GM21717 (cell line): ENCODE measurements around the gene CIAPIN1.
"Not testable (repeated sequence)": the region's sequence is repeated elsewhere in the genome, so short reads cannot be mapped to it uniquely, and the experiment has no call there.

Source experiments
- ATAC-seq: cut with Tn5 transposase; IDR thresholded peaks from one replicate; pipeline ENCODE4 v1.9.1; 2021; ENCODE audit warnings: mild to moderate bottlenecking, moderate library complexity; ENCODE audit not compliant: unreplicated experiment

CIAPIN1 gene

DNA sequence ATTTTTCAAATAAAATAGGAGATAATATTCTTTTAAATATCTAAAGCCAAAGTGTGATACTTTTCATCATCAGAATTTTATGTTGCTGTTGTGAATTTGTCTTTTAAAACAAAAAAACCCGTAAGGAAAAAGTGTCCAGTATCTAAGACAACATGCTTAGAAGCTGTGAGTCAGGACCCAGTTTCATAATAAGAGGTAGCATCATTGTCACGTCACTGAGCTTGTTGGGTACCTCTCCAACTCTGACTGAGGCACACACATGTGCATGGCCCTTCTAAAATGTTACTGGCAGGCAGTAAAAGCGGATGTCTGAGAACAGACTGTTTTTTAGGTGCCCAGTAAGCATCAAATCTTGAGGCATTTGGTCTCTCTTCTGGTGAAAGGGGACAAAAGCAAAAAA is 2.5 kb downstream of the CIAPIN1 start:
- ATAC-seq: no peak

DNA sequence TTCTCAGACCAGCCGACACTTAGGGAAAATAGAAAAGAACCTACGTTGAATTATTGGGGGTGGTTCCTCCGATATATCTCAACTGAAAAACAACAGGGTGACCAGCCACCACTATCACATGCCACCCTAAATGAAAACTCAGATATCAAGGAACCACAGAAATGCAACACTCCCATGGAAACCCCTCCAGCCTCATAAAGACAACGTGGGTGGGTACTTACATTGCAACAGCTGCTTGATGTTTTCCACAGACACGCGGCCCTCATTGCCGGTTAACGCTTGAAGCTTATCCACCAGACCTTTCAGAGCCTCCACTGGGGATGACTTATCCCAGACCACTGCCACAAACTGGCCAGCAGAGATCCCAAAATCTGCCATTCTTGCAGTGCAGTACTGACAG is 6.6 kb downstream of the CIAPIN1 start:
- not testable (repeated sequence) for ATAC-seq

DNA sequence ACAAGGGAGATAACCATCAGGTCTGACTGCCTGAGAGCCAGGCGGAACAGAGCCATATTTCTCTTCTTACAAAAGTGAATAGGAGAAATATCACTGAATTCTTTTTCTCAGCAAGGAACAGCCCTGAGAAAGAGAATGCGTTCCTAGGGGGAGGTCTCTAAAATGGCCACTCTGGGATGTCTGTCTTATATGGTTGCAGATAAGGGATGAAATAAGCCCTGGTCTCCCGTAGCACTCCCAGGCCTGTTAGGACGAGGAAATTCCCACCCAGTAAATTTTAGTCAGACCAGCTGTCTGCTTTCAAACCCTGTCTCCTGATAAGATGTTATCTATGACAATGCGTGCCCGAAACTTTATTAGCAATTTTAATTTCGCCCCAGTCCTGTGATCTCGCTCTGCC is 7.2 kb downstream of the CIAPIN1 start:
- not testable (repeated sequence) for ATAC-seq

DNA sequence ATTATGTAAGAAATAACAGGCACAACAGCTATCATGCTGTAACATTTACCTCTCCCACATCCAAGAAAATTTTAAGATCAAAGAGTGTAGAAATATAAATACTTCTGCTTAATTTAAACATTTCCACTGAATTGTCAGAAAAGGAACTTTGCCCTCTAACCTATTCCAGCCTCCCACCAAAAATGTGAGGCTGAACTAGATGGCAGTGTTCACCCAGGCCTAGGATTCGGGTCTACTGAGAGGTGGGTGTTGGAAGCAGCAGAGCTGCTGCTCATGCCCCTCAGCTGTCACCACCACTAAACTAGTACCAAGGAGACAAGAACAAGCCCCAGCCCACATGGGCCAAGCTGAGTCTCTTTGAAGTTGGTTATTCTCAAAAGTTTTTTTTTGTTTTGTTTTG is 11.3 kb downstream of the CIAPIN1 start:
- no peak for ATAC-seq

DNA sequence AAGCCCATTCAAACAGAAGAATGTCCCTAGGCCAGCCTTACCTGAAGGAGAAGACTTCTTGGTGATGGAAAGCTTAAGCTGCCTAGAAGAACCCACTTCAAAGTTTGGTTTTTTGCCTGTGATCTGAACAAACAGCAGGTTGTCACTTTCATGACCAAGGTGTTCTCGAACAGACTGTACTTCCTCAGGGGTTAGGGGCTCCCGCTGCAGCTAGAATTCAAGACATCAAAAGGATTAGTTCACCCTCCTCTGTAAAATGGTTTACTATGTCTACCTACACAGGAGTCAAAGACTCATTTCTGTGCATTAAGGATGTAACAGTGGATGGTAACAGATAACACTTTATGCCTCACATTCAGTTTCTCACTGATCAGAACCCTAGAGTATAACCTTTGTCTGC is 13.2 kb downstream of the CIAPIN1 start:
- ATAC-seq: no peak

DNA sequence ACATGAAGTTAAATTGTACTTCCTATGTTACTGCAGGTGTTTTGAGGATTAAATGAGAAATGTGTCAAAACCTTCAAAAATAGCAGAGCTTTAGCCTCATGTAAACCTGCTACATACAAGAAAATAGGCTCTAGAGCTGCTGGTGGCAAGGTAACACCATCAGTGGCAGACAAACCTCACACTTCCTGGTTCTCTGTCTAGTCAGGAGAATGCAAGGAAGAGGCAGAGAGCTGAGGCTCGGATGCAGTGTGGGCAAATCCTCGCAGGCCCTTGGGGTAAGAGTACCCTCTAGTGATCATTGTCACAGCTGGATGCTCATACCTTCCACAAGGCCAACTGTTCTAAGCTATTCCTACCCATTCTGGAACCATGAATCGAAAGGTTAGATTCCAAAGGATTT is 14.2 kb downstream of the CIAPIN1 start:
- no peak for ATAC-seq

DNA sequence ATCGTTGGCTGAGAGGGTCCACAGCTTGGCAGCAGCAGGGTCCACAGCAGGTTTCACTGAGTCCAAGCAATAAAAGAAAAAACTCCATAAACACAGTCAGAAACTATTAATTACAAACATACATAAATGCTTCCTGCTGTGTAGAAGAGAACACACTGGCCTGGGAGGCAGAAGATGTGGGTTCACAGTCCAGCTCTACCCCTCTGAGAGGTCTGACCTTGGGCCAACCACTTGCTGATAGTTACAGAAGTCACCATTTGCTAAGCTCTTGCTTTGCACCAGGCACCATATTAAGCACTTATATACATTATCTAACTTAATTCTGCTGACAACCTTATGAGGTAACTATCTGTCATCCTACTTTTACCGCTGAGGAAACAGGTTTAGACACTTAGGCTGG is 14.7 kb downstream of the CIAPIN1 start:
- ATAC-seq: no peak

DNA sequence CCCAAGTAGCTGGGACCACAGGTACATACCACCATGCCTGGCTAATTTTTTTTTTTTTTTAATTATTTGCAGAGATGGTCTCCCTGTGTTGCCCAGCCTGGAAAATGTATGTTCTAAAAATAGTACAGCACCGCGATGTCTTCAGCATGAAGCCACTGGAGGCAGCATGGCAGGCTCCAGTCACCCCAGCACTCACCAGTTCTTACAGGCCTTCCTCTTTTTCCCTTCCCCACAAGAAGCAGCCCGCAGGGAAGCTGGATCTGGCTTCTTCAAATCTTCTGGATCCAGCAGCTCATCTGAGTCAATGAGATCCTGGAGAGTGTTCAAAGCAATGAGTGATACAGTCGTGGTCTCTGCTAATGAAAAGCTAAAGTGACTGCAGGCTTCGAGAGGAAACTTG is 16.2 kb downstream of the CIAPIN1 start:
- no peak for ATAC-seq

DNA sequence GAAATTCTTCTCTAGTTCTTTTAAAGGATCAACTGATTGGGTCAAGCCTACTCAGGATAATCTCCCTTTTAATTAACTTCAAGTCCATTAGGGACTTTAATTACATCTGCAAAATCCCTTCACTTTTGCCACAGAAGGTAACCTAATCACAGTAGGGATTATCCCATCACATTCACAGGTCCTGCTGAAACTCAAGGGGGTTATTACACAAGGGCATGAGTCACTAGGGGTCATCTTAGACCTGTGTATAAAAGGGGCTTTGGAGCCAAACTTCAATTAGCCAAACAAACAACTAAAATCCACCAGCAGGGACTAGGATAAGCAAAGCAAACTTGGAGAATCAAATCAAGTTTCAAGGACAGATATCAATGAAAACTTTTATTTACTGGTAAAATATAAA is 19.4 kb downstream of the CIAPIN1 start:
- ATAC-seq: no peak

DNA sequence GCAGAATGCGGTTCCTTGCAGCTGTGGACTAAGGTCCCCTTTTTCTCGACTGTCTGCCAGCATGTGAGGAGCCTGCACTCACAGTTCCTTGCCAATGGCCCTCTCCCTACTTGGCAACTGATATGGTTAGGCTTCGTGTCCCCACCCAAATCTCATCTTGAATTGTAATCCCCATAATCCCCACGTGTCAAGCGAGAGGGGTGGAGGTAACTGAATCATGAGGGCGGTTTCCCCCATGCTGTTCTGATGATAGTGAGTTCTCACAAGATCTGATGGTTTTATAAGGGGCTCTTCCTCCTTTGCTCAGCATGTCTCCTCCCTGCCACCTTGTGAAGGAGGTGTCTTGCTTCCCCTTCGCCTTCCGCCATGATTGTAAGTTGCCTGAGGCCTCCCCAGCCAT is 19.9 kb downstream of the CIAPIN1 start:
- no peak for ATAC-seq

DNA sequence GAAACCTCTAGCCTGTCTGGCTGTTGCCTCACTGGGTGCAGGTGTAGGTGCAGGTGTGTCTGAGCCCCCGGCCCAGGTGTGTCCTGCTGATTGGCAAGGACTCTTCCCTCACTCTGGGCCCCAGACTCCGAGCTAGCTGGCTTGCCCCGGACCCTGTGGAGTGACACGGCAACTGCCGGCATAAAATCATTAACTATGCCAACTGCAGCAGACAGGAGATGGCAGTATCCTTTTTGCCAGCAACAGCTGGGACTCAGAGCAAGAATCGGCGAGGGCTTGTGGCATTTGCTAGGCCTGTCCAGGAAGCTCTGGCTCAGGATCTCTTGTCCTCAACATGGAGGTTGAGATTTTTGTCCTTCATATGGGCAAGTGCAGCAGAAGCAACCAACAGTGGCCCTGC is 20.8 kb downstream of the CIAPIN1 start:
- no peak for ATAC-seq

DNA sequence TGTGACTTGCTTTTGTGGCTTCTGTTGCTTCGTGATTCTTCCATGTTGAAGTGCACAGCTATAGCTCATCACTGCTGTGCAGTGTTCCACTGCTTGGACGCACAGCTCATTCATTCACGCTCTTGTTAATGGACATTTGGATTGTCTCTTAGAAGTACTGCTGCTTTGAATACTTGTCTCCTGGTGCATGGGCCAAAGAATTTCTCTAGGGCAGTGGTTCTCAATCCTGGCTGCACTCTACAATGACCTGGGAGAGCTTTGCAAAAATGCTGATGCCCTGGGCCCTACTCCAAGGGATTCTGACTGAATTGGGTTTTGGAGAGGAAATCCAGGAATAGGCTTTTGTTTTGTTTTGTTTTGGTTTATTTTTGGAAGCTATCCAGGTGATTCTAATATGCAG is 22.6 kb downstream of the CIAPIN1 start:
- no peak for ATAC-seq

DNA sequence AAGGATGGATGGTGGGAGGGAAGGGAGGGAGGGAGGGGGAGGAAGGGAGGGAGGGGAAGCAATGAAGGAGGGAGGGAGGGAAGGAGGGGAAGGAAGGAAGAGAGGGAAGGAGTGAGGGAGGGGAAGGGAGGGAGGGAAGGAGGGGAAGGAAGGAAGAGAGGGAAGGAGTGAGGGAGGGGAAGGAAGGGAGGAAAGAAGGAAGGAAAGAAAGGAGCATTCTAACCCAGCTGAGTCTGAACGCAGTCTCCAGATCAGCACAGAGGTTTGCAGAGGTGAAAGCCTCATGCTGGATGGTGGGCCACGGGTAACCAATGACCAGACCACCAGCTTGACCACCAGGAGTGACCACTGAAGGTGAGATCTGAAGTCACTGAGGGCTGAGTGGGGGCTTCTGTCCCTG is 24.0 kb downstream of the CIAPIN1 start:
- no peak for ATAC-seq

DNA sequence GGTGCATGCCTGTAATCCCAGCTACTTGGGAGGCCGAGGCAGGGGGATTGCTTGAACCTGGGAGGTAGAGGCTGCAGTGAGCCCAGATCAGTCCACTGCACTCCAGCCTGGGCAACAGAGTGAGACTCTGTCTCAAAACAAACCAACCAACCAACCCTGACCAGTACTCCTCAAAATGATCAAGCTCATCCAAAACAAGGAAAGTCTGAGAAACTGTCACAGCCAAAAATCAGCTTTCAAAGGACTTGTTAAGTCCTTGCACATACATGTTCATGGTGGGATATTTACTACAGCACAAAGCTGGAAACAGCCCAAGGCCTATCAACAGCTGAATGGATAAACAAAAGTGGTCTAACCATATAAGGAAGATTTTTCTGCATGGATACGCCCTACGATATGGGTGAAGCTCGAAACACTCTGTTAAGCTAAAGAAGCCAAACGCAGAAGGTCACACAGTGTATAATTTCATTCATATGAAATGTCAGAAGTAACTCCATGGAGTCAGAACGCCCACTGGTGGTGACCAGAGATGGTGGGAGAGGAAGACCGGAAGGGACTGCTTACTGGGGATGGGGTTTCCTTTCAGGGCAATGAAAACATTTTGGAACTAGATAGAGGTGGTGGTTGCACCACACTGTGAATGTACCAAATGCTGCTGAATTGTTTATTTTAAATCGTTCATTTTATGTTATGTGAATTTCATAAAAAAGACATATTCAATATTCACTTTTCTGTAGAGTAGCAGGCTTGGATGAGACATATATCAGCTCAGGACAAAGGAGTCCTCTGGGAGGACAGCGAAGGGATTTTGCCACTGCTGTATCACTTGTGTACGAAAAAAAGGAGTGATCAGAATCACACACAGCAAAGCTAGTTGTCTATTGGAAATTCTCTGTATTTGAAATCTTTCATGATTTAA is 24.9 kb downstream of the CIAPIN1 start:
- no peak for ATAC-seq

DNA sequence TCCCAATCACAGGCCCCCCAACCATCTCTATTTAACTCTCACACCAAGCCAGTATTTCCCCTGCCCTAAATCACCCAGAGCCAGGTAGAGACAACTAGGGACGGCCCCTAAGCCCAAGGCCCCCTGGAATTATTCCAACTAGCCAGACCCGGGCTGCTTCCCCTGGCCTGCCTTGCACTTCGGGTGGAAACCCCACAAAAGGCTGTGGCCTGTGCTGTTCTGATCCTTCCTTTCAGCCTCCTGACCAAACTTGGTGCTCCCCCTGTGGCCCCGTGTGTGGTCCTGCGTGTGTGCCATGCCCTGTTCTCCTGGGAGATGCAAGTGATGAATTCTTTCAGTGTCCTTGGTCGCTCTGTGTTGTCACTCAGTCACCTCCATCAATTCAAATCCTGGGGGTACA is 27.7 kb downstream of the CIAPIN1 start:
- no peak for ATAC-seq

DNA sequence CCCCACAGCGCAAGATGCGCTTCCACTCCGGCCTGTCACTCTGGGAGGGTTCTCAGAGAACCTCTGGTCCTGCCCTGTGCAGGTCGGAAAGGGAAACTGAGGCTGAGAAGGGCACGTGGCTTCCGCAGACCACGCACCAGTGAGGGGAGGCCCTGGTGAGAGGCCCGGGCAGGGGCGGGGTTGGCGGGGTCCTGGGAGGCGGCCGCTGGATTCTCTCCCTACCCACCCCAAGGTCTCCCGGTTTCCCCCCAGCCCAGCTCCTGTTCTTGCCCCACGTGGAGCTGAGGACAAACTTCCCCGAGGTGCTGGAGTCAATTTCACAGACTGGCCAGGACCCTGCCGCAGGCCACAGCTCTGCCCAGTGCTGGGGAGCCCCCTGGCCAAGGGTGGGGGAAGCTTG is 31.1 kb downstream of the CIAPIN1 start:
- no peak for ATAC-seq

DNA sequence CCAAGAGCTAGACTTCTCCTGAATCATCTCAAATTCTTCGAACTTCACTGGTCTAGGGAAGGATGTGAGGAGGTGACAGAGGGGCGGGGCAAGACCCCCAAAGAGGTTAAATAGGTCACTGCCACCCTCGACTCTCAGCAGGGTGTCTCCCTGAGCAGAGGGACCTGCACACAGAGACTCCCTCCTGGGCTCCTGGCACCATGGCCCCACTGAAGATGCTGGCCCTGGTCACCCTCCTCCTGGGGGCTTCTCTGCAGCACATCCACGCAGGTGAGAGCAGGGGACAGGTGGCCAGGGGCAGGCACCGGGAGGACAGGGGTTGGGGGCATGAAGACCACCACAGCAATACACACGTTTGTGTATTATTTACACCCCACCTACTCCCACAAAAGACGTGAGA is 33.5 kb downstream of the CIAPIN1 start:
- no peak for ATAC-seq

DNA sequence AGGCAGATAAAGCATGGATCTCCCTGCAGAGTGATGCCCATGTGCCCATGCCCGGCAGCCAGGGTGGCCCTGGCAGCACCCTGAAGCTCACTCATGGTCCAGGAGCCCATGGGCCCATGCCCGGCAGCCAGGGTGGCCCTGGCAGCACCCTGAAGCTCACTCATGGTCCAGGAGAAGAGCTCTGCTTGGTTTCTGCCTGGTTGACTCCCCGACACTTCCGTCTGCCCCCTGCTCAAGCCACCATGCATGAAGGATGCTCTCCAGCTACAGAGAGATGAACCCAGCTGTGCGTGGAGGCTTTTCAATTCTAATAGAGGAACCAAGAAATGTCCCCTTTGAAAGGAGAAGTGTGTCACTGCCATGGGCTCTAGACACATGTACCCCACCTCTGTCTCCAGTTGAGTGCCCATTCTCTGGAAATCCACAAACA is 33.9 kb downstream of the CIAPIN1 start:
- peak; percentile 71 for ATAC-seq

DNA sequence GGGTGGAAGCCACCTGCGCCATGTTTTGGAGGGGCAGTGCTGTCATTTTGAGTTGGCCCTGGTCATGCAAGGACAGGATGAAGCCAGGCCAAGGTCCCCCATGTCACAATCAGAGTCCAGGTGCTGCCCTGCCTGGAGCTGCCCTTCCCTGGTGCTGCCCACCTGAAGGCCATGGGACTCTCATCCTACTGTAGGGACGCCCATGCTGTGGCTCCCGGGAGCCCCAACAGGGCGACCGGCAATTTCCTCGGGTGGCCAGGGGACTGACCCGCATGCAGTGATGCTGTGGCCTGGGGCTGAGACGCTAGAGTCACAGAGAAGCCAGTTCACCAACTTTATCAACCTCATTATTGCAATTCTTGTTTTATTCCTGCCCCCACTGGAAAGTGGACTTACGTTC is 34.6 kb downstream of the CIAPIN1 start:
- no peak for ATAC-seq

DNA sequence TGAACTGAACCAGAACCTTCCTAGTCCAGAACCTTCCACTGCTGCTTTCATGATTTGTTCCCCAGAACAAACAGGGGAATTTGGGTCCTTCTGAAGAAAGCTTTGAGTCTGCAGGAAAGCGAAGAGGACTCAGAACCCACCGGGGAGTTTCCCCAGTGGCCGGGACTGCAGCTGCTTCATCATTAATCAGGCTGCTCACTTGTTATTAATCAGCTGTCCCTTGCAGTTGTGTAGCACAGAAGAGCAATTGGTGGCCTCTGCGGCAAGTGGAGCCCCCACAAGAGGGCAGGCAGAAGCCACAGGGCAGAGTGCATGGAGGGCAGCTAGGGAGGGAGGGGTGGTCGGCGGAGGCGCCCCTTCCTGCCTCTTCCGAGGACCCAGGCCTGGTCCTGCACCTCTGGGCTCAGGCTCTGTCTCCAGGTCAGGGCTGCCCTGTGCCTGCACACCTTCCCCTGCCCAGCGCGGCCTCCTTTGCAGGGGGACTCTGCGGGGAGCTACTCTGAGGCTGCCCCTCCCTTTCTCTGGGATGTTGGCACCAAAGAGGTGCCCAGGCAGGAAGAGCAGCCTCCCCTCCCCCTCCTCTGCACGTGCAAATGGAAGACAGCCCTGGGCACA is 35.7 kb downstream of the CIAPIN1 start:
- ATAC-seq: no peak

DNA sequence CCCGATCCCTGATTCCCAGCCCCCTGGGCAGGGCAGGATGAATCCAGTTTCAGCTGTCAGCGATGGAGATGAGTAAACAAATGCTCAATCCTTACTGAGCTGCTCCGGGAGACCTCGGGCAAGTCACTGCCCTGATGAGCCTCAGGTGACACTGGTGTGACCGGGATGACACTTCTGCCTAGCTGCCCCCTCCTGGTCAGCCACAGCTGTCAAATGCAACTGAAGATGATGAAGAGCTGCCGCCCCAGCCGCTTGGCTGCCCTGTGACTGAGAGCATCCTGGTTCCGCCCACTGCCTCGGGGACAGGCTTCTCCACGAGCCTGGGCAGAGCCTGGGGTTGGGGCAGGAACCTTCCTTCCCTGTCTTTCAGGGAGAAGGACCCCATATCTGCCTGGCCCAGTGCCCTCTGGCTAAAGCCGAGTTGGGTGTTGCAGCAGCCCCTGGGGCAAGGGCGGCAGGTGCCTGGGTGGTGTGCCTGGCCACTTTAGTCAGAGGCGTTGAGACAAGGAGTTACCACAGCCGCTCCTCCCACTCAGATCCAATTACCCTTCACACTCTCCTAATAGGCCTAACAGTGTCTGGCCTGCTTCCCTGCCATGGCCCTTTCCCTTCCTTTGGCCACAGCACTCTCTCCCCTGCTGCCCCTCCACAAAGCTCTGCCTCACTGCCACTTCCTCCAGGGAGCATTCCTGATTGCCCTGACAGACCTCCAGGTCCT is 37.2 kb downstream of the CIAPIN1 start:
- ATAC-seq: no peak

DNA sequence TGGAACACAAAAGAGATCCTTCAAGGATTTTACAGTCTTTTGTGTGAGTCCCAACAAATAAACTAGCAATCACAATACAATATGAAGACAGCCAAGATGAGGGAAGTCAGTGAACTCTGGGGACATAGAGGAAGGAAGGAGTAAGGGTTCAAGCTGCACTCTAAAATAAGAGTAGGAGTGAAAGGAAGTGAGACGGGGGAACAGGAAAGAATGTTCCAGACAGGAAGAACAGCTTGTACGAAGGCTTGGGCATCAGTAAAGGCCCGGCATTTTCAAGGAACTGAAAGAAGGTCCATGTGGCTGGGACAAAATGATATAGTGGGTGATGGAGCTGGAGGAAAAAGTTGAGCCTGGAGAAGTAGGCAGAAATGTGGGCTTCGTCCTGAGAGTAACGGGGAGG is 38.1 kb downstream of the CIAPIN1 start:
- ATAC-seq: no peak
